HepG2 (cell line): ENCODE results near the gene HNRNPC. TPM values are rescaled to one million over a fixed set of nuclear protein-coding genes. Genes with fewer than 3 reads are reported as not detected.
A peak's percentile ranks its signal among the peaks of the same experiment; 100 is the strongest.

Experiments
- CAMTA2 ChIP-seq: sonication (generic); formaldehyde crosslinking; IDR thresholded peaks from 2 replicates; pipeline ENCODE4 v1.4.0; 2020; ENCODE audit warnings: mild to moderate bottlenecking, missing genetic modification reagents, borderline replicate concordance
- CHD4 ChIP-seq: fragments of 200-600 bp; sonication (generic); IDR thresholded peaks from 2 replicates; pipeline ENCODE4 v1.7.0; 2017; ENCODE audit warnings: mild to moderate bottlenecking, low read length, borderline replicate concordance
- CREM ChIP-seq, 2 experiments: sonication (generic) in 1 of 2; formaldehyde crosslinking in 1 of 2; IDR thresholded peaks; 2 replicates each; pipeline versions ENCODE4 v1.4.0 to v1.6.1; 2016 to 2020; ENCODE audit warnings: antibody characterized with exemption in 1 of 2, mild to moderate bottlenecking in 1 of 2, missing genetic modification reagents in 1 of 2
- DNMT3B ChIP-seq: conservative IDR thresholded peaks from 2 replicates; pipeline ENCODE4 v1.6.1; 2016; ENCODE audit warnings: missing biosample characterization, control low read depth
- EED ChIP-seq: sonication (generic); formaldehyde crosslinking; IDR thresholded peaks from 2 replicates; pipeline ENCODE4 v1.5.0; 2020; ENCODE audit warnings: mild to moderate bottlenecking, missing genetic modification reagents
- FLYWCH1 ChIP-seq: sonication (generic); formaldehyde crosslinking; IDR thresholded peaks from 2 replicates; pipeline ENCODE4 v1.8.1; 2023; ENCODE audit warnings: mild to moderate bottlenecking, missing genetic modification reagents
- FOXP1 ChIP-seq, 2 experiments: fragments of 450-650 bp in 1 of 2; IDR thresholded peaks; 2 replicates each; pipeline ENCODE4 v1.6.1; 2017 to 2018; ENCODE audit warnings: antibody characterized with exemption in 1 of 2
- HDAC2 ChIP-seq: sonication (generic); formaldehyde crosslinking; IDR thresholded peaks from 2 replicates; pipeline ENCODE4 v1.4.0; 2020; ENCODE audit warnings: missing genetic modification reagents
- HMG20B ChIP-seq: conservative IDR thresholded peaks from 2 replicates; pipeline ENCODE4 v1.6.1; 2016; ENCODE audit warnings: missing genetic modification reagents, missing compliant biosample characterization
- HNRNPH1 ChIP-seq: fragments of 200-400 bp; formaldehyde crosslinking; optimal IDR thresholded peaks from 2 replicates; pipeline ENCODE3; 2017; ENCODE audit warnings: mild to moderate bottlenecking, low read depth, low read length
- KDM2A ChIP-seq: sonication (generic); formaldehyde crosslinking; IDR thresholded peaks from 2 replicates; pipeline ENCODE4 v1.4.0; 2020; ENCODE audit warnings: low read depth, missing genetic modification reagents, borderline replicate concordance
- MIER3 ChIP-seq: IDR thresholded peaks from 2 replicates; pipeline ENCODE4 v1.6.1; 2016; ENCODE audit warnings: missing compliant biosample characterization, borderline replicate concordance
- MLLT10 ChIP-seq: sonication (generic); formaldehyde crosslinking; IDR thresholded peaks from 2 replicates; pipeline ENCODE4 v1.4.0; 2020; ENCODE audit warnings: missing genetic modification reagents
- PAX8 ChIP-seq: sonication (generic); formaldehyde crosslinking; IDR thresholded peaks from 2 replicates; pipeline ENCODE4 v1.8.0; 2022; ENCODE audit warnings: mild to moderate bottlenecking, missing genetic modification reagents, borderline replicate concordance
- SOX13 ChIP-seq, 3 experiments: fragments of 450-650 bp in 1 of 3; sonication (generic) in 1 of 3; formaldehyde crosslinking in 1 of 3; IDR thresholded peaks in 2 of 3; conservative IDR thresholded peaks in 1 of 3; 2 replicates each; pipeline versions ENCODE4 v1.5.0 to v1.6.1; 2016 to 2020; ENCODE audit warnings: antibody characterized with exemption in 1 of 3, mild to moderate bottlenecking in 1 of 3, missing compliant biosample characterization in 1 of 3, missing genetic modification reagents in 1 of 3, moderate library complexity in 1 of 3
- SP4 ChIP-seq: sonication (generic); formaldehyde crosslinking; IDR thresholded peaks from 2 replicates; pipeline ENCODE4 v1.8.1; 2023; ENCODE audit warnings: mild to moderate bottlenecking, missing genetic modification reagents
- THAP9 ChIP-seq: sonication (generic); formaldehyde crosslinking; IDR thresholded peaks from 2 replicates; pipeline ENCODE4; 2020; ENCODE audit warnings: missing genetic modification reagents, mild to moderate bottlenecking, borderline replicate concordance
- TRIM22 ChIP-seq: fragments of 450-650 bp; IDR thresholded peaks from 2 replicates; pipeline ENCODE4 v1.6.1; 2017
- ZC3H13 ChIP-seq: sonication (generic); formaldehyde crosslinking; IDR thresholded peaks from 2 replicates; pipeline ENCODE4 v1.8.1; 2023; ENCODE audit warnings: mild to moderate bottlenecking, missing genetic modification reagents, moderate library complexity
- ZMYM3 ChIP-seq: sonication (generic); formaldehyde crosslinking; IDR thresholded peaks from 2 replicates; pipeline ENCODE4 v1.5.1; 2020; ENCODE audit warnings: mild to moderate bottlenecking, missing genetic modification reagents
- ZNF143 ChIP-seq: sonication (generic); formaldehyde crosslinking; IDR thresholded peaks from 2 replicates; pipeline ENCODE4 v1.4.0; 2020; ENCODE audit warnings: missing genetic modification reagents
- ZNF292 ChIP-seq: sonication (generic); formaldehyde crosslinking; IDR thresholded peaks from 2 replicates; pipeline ENCODE4 v1.8.1; 2022; ENCODE audit warnings: mild to moderate bottlenecking, low read depth, missing genetic modification reagents, borderline replicate concordance
- ZNF614 ChIP-seq: IDR thresholded peaks from 2 replicates; pipeline ENCODE4 v1.6.1; 2018; ENCODE audit warnings: missing biosample characterization, missing genetic modification reagents, inconsistent platforms, borderline replicate concordance
- ZSCAN22 ChIP-seq: sonication (generic); formaldehyde crosslinking; IDR thresholded peaks from 2 replicates; pipeline ENCODE4 v1.4.0; 2020; ENCODE audit warnings: mild to moderate bottlenecking, missing genetic modification reagents
- polyA plus RNA-seq, 8 experiments: library from polyadenylated mRNA; depleted of rRNA in 3 of 8; stranded (reverse) in 7 of 8; unstranded in 1 of 8; fragments of >200 nt; fragmentation: Illumina TruSeq in 4 of 8; extraction: Trizol in 4 of 8; gene quantifications; 2 replicates each; pipeline versions ENCODE4 v1.2.1 to v1.2.3, GENCODE V29; 2011 to 2016; ENCODE audit warnings: low read depth in 4 of 8, missing spikeins in 1 of 8, mixed read lengths in 1 of 8; ENCODE audit not compliant: insufficient read depth in 1 of 8
- total RNA-seq, 5 experiments: library from RNA; depleted of rRNA; stranded (reverse); fragments of >200 nt; fragmentation: Illumina TruSeq; extraction: Trizol; gene quantifications; 2 replicates each; pipeline ENCODE4 v1.2.3, GENCODE V29; 2016; ENCODE audit warnings: low read depth in 1 of 5
- TF ChIP-seq, protein P1 (sequence below): sonication (generic); formaldehyde crosslinking; IDR thresholded peaks from 2 replicates; pipeline ENCODE4 v1.8.0; 2022; ENCODE audit warnings: mild to moderate bottlenecking, missing genetic modification reagents, moderate library complexity

Gene HNRNPC
- total and polyA plus RNA-seq, 2 of the 13 experiments (the other 11 are each of a cell fraction or from before 2014, with no cell fraction given): 628 to 1,099 TPM

DNA sequence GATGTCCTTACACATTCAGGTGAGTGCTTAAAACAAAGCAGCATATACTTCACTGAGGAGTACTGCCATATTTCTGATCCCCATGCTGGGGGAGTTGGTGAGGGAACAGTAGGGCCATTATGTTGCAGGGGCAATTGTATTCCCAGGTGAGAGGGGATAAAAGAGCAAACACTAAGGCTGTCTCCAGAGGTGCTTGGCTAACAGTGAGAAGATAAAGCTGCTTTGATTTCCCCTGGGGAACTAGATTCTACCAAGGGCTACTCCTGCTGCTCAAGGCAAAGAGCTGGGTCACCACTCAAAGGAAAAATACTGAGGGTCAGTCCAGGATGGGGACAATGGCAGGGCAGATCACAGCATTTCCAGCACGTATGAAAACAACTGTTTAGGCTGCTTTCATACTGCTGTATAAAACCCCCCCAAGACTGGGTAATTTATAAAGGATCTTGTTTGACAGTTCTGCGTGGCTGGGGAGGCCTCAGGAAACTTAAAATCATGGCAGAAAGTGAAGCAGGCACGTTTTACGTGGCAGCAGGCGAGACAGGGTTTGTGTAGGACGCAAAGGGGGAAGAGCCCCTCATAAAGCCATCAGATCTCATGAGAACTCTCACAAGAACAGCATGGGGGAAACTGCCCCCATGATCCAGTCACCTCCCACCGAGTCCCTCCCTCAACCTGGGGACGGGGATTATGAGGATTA, 65.6 kb downstream of the HNRNPC start (continued):
- TF ChIP-seq ZNF143 (CRISPR knock-in tag) (peak; percentile 27; the same call in 1 of the 2 replicates), HDAC2 (CRISPR knock-in tag) (peak; percentile 28; the same call in 1 of the 2 replicates), THAP9 (CRISPR knock-in tag) (no peak), FOXP1 (IDR thresholded peaks at IDR 0.05) (no peak), FOXP1 (CRISPR knock-in tag; IDR thresholded peaks at IDR 0.05) (no peak), CHD4 (no peak), SOX13 (IDR thresholded peaks at IDR 0.05) (0 out of 2 replicates have a peak, but pooled peaks have one; percentile 7), SOX13 (CRISPR knock-in tag; conservative IDR thresholded peaks at IDR 0.05 in 1 of 2, IDR thresholded peaks at IDR 0.05 in 1 of 2) (peak in 1 of 2 experiments; percentile 85; a peak in 2 of 4 replicates), MLLT10 (CRISPR knock-in tag) (0 out of 2 replicates have a peak, but pooled peaks have one; percentile 25), MIER3 (CRISPR knock-in tag) (peak; percentile 11; the same call in 1 of the 2 replicates), PAX8 (no peak), CAMTA2 (CRISPR knock-in tag) (no peak), DNMT3B (CRISPR knock-in tag) (0 out of 2 replicates have a peak, but pooled peaks have one; percentile 17), FLYWCH1 (CRISPR knock-in tag) (0 out of 2 replicates have a peak, but pooled peaks have one; percentile 27), HMG20B (CRISPR knock-in tag) (peak; percentile 74; the same call in 1 of the 2 replicates), TRIM22 (no peak), ZNF292 (CRISPR knock-in tag) (peak; percentile 54; the same call in 1 of the 2 replicates), ZSCAN22 (CRISPR knock-in tag) (no peak), CREM (IDR thresholded peaks at IDR 0.05) (no peak; the same call in 1 of the 2 replicates), CREM (CRISPR knock-in tag; IDR thresholded peaks at IDR 0.05) (no peak), KDM2A (CRISPR knock-in tag) (peak; percentile 28; the same call in 1 of the 2 replicates), ZC3H13 (CRISPR knock-in tag) (peak; percentile 36; the same call in 1 of the 2 replicates), HNRNPH1 (peak; percentile 30), ZMYM3 (no peak), SP4 (peak; percentile 46; the same call in 1 of the 2 replicates), ZNF614 (CRISPR knock-in tag) (peak; percentile 49; the same call in 1 of the 2 replicates), EED (CRISPR knock-in tag) (0 out of 2 replicates have a peak, but pooled peaks have one; percentile 49)
- TF ChIP-seq, protein P1, sequence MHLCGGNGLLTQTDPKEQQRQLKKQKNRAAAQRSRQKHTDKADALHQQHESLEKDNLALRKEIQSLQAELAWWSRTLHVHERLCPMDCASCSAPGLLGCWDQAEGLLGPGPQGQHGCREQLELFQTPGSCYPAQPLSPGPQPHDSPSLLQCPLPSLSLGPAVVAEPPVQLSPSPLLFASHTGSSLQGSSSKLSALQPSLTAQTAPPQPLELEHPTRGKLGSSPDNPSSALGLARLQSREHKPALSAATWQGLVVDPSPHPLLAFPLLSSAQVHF (CRISPR knock-in tag): peak; percentile 51; the same call in 1 of the 2 replicates
